ENCODE data around the gene SLC7A10. TPM values are rescaled to one million over a fixed set of nuclear protein-coding genes. Genes with fewer than 3 reads are reported as not detected.

The SLC7A10 gene
- total and polyA plus RNA-seq, 7 donors = 0.27 to 1.4 (median 1.1) TPM; not detected in 4

GRCh38 chr19:33241530-33242101 lies 16.0 kb upstream of the SLC7A10 start:
- H3K27me3 ChIP-seq = peaks cover 0 to 14% (median 0%) of the 10 kb centered on the region in 3 donors
- H3K4me1 ChIP-seq = peaks cover 0 to 9% (median 7%) of the 10 kb centered on the region in 4 donors
- no peaks in the 10 kb centered on the region for H3K36me3 ChIP-seq
- DNase-seq = no peak
- WGBS, 2 donors = 3 to 20% methylated on average over 22 of the region's 22 CpGs
- intact Hi-C loops (cut with DNase I) = loop anchor here (1.0 kb wide), 1 partner anchor 167 kb away; no protein-coding TSS in a partner anchor
- H3K27ac ChIP-seq = no peak overlapping the region
- peaks cover 0 to 2% (median 0%) of the 10 kb centered on the region in 4 donors for H3K9me3 ChIP-seq
- H3K4me3 ChIP-seq = no peak overlapping the region
- TF ChIP-seq EP300 (IDR thresholded peaks at IDR 0.05) (no peak), CTCF (IDR thresholded peaks at IDR 0.05) (peak; percentile 70 to 88 (median 82))

GRCh38 chr19:33241091-33241529 lies 15.5 kb upstream of the SLC7A10 start:
- no peak for TF ChIP-seq POLR2A (IDR thresholded peaks at IDR 0.05)
- intact Hi-C loops (cut with DNase I) = loop anchor here (1.0 kb wide), 1 partner anchor 167 kb away; no protein-coding TSS in a partner anchor
- 53 to 74% methylated on average over 11 of the region's 11 CpGs for WGBS, 2 donors

GRCh38 chr19:33240181-33240771 lies 14.6 kb upstream of the SLC7A10 start:
- no peak for TF ChIP-seq CTCF (IDR thresholded peaks at IDR 0.05)
- Histone ChIP-seq H3K4me1 (peaks cover 0 to 9% (median 7%) of the 10 kb centered on the region in 4 donors), H3K4me3 (no peak overlapping the region), H3K9me3 (no peaks in the 10 kb centered on the region), H3K36me3 (no peaks in the 10 kb centered on the region), H3K27me3 (peaks cover 0 to 14% (median 0%) of the 10 kb centered on the region in 3 donors), H3K27ac (no peak overlapping the region)
- DNase-seq = no peak
- intact Hi-C loops (cut with DNase I) = no loop called here
- 86 to 94% methylated on average over 8 of the region's 8 CpGs for WGBS, 2 donors

More at GRCh38 chr19:33241091-33241529, 15.5 kb upstream of the SLC7A10 start:
- peaks cover 0 to 14% (median 0%) of the 10 kb centered on the region in 3 donors for H3K27me3 ChIP-seq
- no peak for DNase-seq
- H3K36me3 ChIP-seq = no peaks in the 10 kb centered on the region
- H3K27ac ChIP-seq = no peak overlapping the region
- H3K4me1 ChIP-seq = peaks cover 0 to 9% (median 7%) of the 10 kb centered on the region in 4 donors
- peaks cover 0 to 2% (median 0%) of the 10 kb centered on the region in 4 donors for H3K9me3 ChIP-seq
- H3K4me3 ChIP-seq = no peak overlapping the region

- Histone ChIP-seq H3K9me3 (no peaks in the 10 kb centered on the region), H3K4me3 (no peak overlapping the region), H3K27me3 (peaks cover 0 to 22% (median 0%) of the 10 kb centered on the region in 3 donors), H3K36me3 (no peaks in the 10 kb centered on the region), H3K27ac (no peak overlapping the region), H3K4me1 (peaks cover 0 to 9% (median 7%) of the 10 kb centered on the region in 4 donors)
- 86 to 87% methylated on average over 10 of the region's 10 CpGs for WGBS, 2 donors
- no peak for DNase-seq
- no peak for TF ChIP-seq POLR2A (IDR thresholded peaks at IDR 0.05)
- no peak for TF ChIP-seq POLR2AphosphoS5 (IDR thresholded peaks at IDR 0.05)
- TF ChIP-seq EP300 (IDR thresholded peaks at IDR 0.05) = no peak
- no peak for TF ChIP-seq CTCF (IDR thresholded peaks at IDR 0.05)
- intact Hi-C loops (cut with DNase I) = loop anchor here (5.0 to 10.0 kb wide), 2 partner anchors 63 to 535 kb away; partner anchors contain the start of gene CEBPA
Measured at GRCh38 chr19:33239223-33239975, 13.7 kb upstream of the SLC7A10 start.
